Neural cell (in vitro differentiated cells): Measurements from ENCODE around the gene BTBD9. TPM values are rescaled to one million over a fixed set of nuclear protein-coding genes. Genes with fewer than 3 reads are reported as not detected.

ENCODE experiments used
- H2AFZ ChIP-seq: fragments of 200-600, 300-800 bp; sonication (generic), shearing (Covaris generic); 2 replicates; pipeline ENCODE4 v1.6.0; 2014; ENCODE audit warnings: low read depth, mild to moderate bottlenecking, antibody characterized with exemption, low read length, moderate library complexity
- H3F3A ChIP-seq: fragments of 200-600 bp; shearing (Covaris generic); 2 replicates; pipeline ENCODE4 v1.6.1; 2016; ENCODE audit warnings: mild to moderate bottlenecking, moderate library complexity, mixed read lengths, antibody characterized with exemption, low read length; ENCODE audit not compliant: insufficient read depth, poor library complexity, severe bottlenecking
- H3K27ac ChIP-seq: fragments of 200-600, 300-800 bp; sonication (generic), shearing (Covaris generic); 2 replicates; pipeline ENCODE4 v1.5.1; 2014; ENCODE audit warnings: mild to moderate bottlenecking, low read length, moderate library complexity
- H3K27me3 ChIP-seq: fragments of 300-800, 200-600 bp; sonication (generic), shearing (Covaris generic); 2 replicates; pipeline ENCODE4 v1.6.0; 2014; ENCODE audit warnings: mild to moderate bottlenecking, low read depth, low read length, moderate library complexity; ENCODE audit not compliant: insufficient read depth
- H3K36me3 ChIP-seq: fragments of 300-800, 200-600 bp; sonication (generic), shearing (Covaris generic); 2 replicates; pipeline ENCODE4 v1.5.1; 2014; ENCODE audit warnings: mild to moderate bottlenecking, antibody characterized with exemption, low read length, moderate library complexity; ENCODE audit not compliant: insufficient read depth
- H3K4me2 ChIP-seq: fragments of 300-800, 200-600 bp; sonication (generic), shearing (Covaris generic); 2 replicates; pipeline ENCODE4 v1.6.0; 2014; ENCODE audit warnings: mild to moderate bottlenecking, low read length
- H3K4me3 ChIP-seq: fragments of 300-800, 200-600 bp; sonication (generic), shearing (Covaris generic); 2 replicates; pipeline ENCODE4 v1.5.1; 2014; ENCODE audit warnings: mild to moderate bottlenecking, low read length, moderate library complexity
- H3K79me2 ChIP-seq: fragments of 200-600 bp; shearing (Covaris generic); replicated peaks from 2 replicates; pipeline ENCODE4 v1.6.0; 2014; ENCODE audit warnings: mild to moderate bottlenecking, low read length, moderate library complexity; ENCODE audit not compliant: insufficient read depth
- H3K9ac ChIP-seq: fragments of 300-800, 200-600 bp; sonication (generic), shearing (Covaris generic); 2 replicates; pipeline ENCODE4 v1.6.1; 2016; ENCODE audit warnings: mild to moderate bottlenecking, low read length, mixed read lengths
- H3K9me2 ChIP-seq: fragments of 200-600 bp; shearing (Covaris generic); 2 replicates; pipeline ENCODE4 v1.6.1; 2016; ENCODE audit warnings: mild to moderate bottlenecking, low read length, mixed read lengths; ENCODE audit not compliant: insufficient read depth
- H3K9me3 ChIP-seq: fragments of 200-600, 300-800 bp; sonication (generic), shearing (Covaris generic); 2 replicates; pipeline ENCODE4 v1.6.1; 2016; ENCODE audit warnings: mild to moderate bottlenecking, mixed run types, low read length, moderate library complexity, mixed read lengths
- H4K20me1 ChIP-seq: fragments of 200-600 bp; shearing (Covaris generic); 2 replicates; pipeline ENCODE4 v1.6.1; 2016; ENCODE audit warnings: mild to moderate bottlenecking, mixed run types; ENCODE audit not compliant: insufficient read depth
- CTCF ChIP-seq: fragments of 450-650 bp; IDR thresholded peaks from 2 replicates; pipeline ENCODE4 v1.5.1; 2014; ENCODE audit warnings: antibody characterized with exemption, mild to moderate bottlenecking, moderate library complexity; ENCODE audit not compliant: poor library complexity, severe bottlenecking
- EP300 ChIP-seq: fragments of 450-650 bp; conservative IDR thresholded peaks from 2 replicates; pipeline ENCODE4 v1.6.1; 2014; ENCODE audit warnings: antibody characterized with exemption, mild to moderate bottlenecking, moderate library complexity; ENCODE audit not compliant: poor library complexity, severe bottlenecking
- EZH2 ChIP-seq: fragments of 200-600, 300-800 bp; shearing (Covaris generic), sonication (generic); IDR thresholded peaks from 2 replicates; pipeline ENCODE4 v1.6.1; 2014; ENCODE audit warnings: antibody characterized with exemption, low read length, borderline replicate concordance, mild to moderate bottlenecking; ENCODE audit not compliant: insufficient read depth, poor library complexity, severe bottlenecking
- MXI1 ChIP-seq: fragments of 450-650 bp; conservative IDR thresholded peaks from 2 replicates; pipeline ENCODE4 v1.6.1; 2014; ENCODE audit warnings: antibody characterized with exemption, mild to moderate bottlenecking; ENCODE audit not compliant: poor library complexity, severe bottlenecking
- POLR2AphosphoS5 ChIP-seq: IDR thresholded peaks from 2 replicates; pipeline ENCODE4 v1.6.1; 2012
- RAD21 ChIP-seq: fragments of 450-650 bp; conservative IDR thresholded peaks from 2 replicates; pipeline ENCODE4 v1.6.1; 2014; ENCODE audit warnings: antibody characterized with exemption, mild to moderate bottlenecking, moderate library complexity
- REST ChIP-seq: IDR thresholded peaks from 2 replicates; pipeline ENCODE4 v1.6.1; 2012; ENCODE audit warnings: borderline replicate concordance
- SMC3 ChIP-seq: fragments of 450-650 bp; conservative IDR thresholded peaks from 2 replicates; pipeline ENCODE4 v1.6.1; 2014; ENCODE audit warnings: antibody characterized with exemption, mild to moderate bottlenecking, moderate library complexity; ENCODE audit not compliant: poor library complexity
- TAF1 ChIP-seq: IDR thresholded peaks from 2 replicates; pipeline ENCODE4 v1.6.1; 2012; ENCODE audit warnings: low read depth
- polyA plus RNA-seq: library from polyadenylated mRNA; depleted of rRNA; stranded (reverse); fragments of >200 nt; gene quantifications from 2 replicates; pipeline ENCODE4 v1.2.3, GENCODE V29; 2014

BTBD9 gene
- polyA plus RNA-seq, 1 donor from 2014 or later: 6.2 TPM

- no peak overlapping the region for H2AFZ ChIP-seq
- no peak overlapping the region for H3K27ac ChIP-seq
- H3K9me2 ChIP-seq: no peaks in the 10 kb centered on the region
- no peaks in the 10 kb centered on the region for H3K27me3 ChIP-seq
- peak; percentile 62 for TF ChIP-seq CTCF
- TF ChIP-seq EZH2: no peak
- peak; percentile 63 for TF ChIP-seq RAD21
- no peak overlapping the region for H3K4me2 ChIP-seq
- no peaks in the 10 kb centered on the region for H3K79me2 ChIP-seq
- no peaks in the 10 kb centered on the region for H3K36me3 ChIP-seq
- no peak overlapping the region for H3K9ac ChIP-seq
- H3K4me3 ChIP-seq: no peak overlapping the region
- H4K20me1 ChIP-seq: no peaks in the 10 kb centered on the region
- H3F3A ChIP-seq: no peaks in the 10 kb centered on the region
- H3K9me3 ChIP-seq: no peaks in the 10 kb centered on the region
These were observed 32.2 kb upstream of the BTBD9 start for GRCh38 chr6:38671885-38672467.

- Histone ChIP-seq H3K9ac (no peak overlapping the region), H3K27ac (no peak overlapping the region), H3K36me3 (no peaks in the 10 kb centered on the region), H4K20me1 (no peaks in the 10 kb centered on the region), H3F3A (no peaks in the 10 kb centered on the region), H3K27me3 (no peaks in the 10 kb centered on the region), H3K9me2 (no peaks in the 10 kb centered on the region), H3K79me2 (no peaks in the 10 kb centered on the region), H3K4me3 (no peak overlapping the region), H3K9me3 (no peaks in the 10 kb centered on the region), H2AFZ (no peak overlapping the region), H3K4me2 (no peak overlapping the region)
- no peak for TF ChIP-seq EZH2
- TF ChIP-seq POLR2AphosphoS5: no peak
- no peak for TF ChIP-seq CTCF
- no peak for TF ChIP-seq SMC3
These were observed 18.9 kb upstream of the BTBD9 start for GRCh38 chr6:38658418-38659167.

- no peaks in the 10 kb centered on the region for H3K27me3 ChIP-seq
- no peak overlapping the region for H3K4me2 ChIP-seq
- H3F3A ChIP-seq: no peaks in the 10 kb centered on the region
- H3K27ac ChIP-seq: no peak overlapping the region
- no peak for TF ChIP-seq CTCF
- no peak for TF ChIP-seq EZH2
- TF ChIP-seq POLR2AphosphoS5: no peak
- TF ChIP-seq REST: no peak
- no peak for TF ChIP-seq SMC3
- no peak for TF ChIP-seq EP300
- no peak for TF ChIP-seq TAF1
- no peak for TF ChIP-seq MXI1
- no peak for TF ChIP-seq RAD21
- no peaks in the 10 kb centered on the region for H3K9me3 ChIP-seq
- H3K79me2 ChIP-seq: no peaks in the 10 kb centered on the region
- H2AFZ ChIP-seq: no peak overlapping the region
- H3K36me3 ChIP-seq: no peaks in the 10 kb centered on the region
- no peaks in the 10 kb centered on the region for H4K20me1 ChIP-seq
- H3K9me2 ChIP-seq: no peaks in the 10 kb centered on the region
- H3K9ac ChIP-seq: no peak overlapping the region
- no peak overlapping the region for H3K4me3 ChIP-seq
These were observed 17.2 kb upstream of the BTBD9 start for GRCh38 chr6:38656896-38657295.
